HG03521 (cell line): ENCODE measurements around the gene SMIM22.

ENCODE experiments used
- ATAC-seq: cut with Tn5 transposase; IDR thresholded peaks from one replicate; pipeline ENCODE4 v1.9.1; 2021; ENCODE audit warnings: mild to moderate bottlenecking, moderate library complexity; ENCODE audit not compliant: unreplicated experiment

The SMIM22 gene

DNA sequence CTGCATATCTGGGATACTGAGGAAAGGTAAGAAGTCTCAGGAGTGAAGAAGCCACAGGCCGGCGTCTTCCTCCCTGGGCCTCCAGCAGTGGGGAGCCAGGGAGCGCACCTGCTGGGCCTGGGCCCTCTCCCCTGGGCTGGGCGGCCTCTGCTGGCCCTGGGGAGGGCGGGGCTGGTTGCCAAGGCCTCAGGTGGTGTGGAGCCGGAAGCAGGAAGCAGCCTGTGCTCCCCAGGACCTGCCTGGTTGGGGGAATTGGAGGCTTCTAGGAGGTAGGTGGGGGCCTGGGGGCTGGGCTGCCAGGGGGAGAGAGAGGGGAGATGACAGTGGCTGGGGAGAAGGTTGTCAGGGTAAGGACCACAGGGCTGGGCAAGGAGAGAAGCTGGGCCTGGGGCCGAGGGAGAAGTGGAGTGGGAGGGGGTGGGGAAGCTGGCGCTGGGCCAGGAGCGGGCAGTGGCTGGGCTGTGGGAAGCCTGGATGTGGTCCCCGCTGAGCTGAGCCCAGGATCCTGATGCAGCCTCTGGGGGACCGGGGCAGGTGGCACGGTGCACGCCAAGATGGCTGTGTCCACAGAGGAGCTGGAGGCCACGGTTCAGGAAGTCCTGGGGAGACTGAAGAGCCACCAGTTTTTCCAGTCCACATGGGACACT lies at the start of gene SMIM22:
TSS of gene SMIM22 (plus strand) at position 189 of the 647 bp plus-strand sequence. CDS start at position 555, 366 bp downstream.
- no peak for ATAC-seq

DNA sequence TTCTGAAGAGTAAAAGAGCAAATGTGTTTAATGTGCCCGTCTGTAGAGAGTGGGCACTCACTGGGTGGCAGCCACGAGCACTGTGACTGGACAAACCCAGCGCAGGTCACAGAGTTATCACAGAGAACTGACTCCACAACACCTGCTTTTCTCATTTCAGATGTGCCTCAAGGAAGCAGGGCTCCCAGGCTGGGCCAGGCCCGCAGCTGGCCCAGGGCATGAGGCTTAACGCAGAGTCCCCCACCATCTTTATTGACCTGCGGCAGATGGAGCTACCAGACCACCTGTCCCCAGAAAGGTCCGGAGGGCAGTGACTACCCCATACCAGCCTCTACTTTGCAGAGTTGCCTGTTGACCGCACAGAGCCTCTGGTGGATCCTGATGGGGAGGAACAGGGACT lies 49.0 kb upstream of the SMIM22 start:
- no peak for ATAC-seq

DNA sequence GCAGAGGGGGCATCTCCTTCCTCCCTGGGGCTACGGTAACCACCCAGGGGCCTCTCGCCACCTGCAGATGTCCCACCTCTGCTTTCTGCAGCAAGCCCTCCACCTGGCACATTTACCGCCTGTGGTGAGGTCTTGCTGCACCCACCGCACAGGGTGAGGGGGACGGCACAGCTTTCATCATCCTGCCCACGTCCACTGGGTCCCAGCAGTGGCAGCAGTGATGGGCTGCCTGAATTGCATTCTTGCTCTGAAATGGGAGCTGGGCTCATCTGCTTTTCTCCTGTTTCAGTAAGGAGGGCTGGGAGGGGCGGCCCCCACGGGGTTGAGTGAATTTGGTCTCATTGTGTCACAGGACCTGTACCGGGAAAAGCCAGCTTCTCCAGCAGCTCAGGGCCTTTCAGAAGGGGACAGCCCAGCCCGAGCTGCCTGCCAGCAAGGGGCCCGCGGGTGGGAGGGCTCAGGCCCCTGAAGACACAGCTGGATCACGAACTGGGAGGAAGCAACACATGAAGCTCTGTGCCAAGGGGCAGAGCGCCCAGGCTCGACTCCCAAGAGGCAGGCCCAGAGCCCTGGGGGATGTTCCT lies 48.1 kb upstream of the SMIM22 start:
- no peak for ATAC-seq

DNA sequence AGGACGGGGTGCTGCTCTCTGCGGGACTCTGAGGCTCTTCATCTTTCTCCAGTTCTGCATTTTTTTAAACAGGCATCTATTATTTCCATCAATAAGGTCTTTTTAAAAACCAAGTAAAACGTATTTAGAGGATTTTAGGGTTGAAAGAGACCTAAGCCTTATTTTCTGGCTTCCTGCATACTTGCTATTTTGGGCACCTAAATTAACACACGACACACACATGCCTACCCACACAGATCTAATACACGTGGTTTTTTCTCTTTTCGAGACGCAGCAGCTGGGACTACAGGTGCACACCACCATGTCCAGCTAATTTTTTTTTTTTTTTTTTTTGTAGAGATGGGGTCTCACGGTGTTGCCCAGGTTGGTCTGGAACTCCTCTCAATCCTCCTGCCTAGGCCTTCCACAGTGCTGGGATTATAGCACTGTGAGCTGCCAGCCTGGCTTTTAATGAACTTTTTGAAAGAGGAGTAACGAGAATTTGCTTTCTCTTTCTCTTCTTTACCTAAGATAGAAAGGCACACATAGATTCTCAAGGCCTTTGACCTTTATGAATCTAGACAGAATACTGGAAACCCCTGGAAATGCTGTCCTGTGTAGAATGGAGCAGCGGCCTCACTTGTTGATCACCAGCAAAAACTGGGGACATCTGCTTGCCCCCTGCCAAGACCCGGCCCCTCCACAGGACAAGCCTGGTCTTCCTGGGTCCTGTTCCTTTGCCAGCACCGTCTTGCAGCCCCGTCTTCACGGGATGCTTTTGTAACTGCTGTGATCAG lies 47.1 kb upstream of the SMIM22 start:
- ATAC-seq = no peak

DNA sequence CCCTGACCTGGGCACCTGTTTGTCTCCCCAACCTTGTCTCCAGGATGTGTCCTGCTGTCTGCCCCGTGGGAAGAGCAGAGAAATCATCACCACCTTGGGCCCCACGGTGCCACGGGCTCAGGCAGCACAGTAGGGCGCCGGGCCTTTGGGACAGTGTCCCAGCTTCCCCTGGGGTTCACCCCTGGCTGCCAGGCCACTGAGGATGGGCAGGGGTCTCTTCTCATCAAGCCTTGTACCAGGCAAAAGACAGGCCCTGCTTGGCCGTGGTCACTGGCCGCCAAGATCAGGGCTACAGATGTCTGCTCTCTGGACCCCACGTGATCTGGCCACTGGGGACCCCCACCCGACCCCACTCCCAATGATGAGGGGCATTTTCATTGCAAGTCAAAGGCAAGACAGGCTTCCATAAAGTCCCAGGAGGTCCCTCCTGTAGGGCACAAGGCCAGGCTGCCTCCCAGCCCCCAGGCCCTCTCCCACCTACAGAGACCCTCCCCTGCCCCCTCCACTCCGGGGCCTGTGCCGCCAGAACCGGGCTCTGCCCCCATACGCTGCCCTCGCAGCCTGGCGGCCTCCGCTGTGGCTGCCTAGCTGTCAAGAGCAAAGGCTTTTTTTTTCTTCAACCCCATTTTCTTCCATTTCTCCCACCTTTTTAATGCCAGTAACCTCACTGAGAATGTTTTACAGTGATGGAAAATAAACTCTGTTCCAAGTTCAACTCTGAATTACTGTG lies 46.3 kb upstream of the SMIM22 start:
- no peak for ATAC-seq

- ATAC-seq = no peak
Measured at GRCh38 chr16:4749700-4750257, 45.4 kb upstream of the SMIM22 start.

- no peak for ATAC-seq
Measured at GRCh38 chr16:4750896-4751295, 44.3 kb upstream of the SMIM22 start.

GRCh38 chr16:4752351-4753100 lies 42.6 kb upstream of the SMIM22 start:
- no peak for ATAC-seq

DNA sequence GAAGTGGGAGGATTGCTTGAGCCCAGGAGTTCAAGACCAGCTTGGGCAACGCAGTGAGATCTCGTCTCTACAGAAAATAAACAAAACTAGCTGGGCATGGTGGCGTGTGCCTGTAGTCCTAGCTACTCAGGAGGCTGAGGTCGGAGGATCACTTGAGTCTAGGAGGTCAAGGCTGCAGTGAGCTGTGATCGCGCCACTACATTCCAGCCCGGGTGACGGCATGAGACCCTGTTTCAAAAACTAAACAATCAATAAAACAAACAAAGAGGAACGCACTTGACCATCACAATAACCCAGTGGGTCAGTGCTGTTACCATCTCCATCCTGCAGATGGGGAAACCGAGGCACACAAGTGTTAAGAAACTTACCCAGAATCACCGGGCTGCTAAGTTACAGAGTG lies 41.9 kb upstream of the SMIM22 start:
- no peak for ATAC-seq

GRCh38 chr16:4754865-4755264 lies 40.3 kb upstream of the SMIM22 start:
- ATAC-seq = no peak

DNA sequence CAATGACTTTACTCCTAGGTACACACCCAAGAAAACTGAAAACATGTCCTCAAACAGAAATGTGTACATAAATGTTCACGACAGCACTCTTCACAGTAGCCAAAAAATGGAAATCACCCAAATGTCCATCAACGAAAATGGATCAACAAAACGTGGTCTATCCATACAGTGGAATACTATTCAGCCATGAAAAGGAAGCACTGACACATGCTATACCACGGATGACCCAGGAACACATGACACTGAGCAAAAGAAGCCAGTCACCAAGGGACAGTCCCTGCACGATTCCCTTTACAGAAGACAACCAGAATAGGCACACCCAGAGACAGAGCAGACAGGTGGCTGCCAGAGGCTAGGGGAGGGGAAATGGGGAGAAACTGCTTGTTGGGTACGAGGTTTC lies 39.5 kb upstream of the SMIM22 start:
- ATAC-seq = no peak

- no peak for ATAC-seq
Measured at GRCh38 chr16:4760221-4760910, 34.8 kb upstream of the SMIM22 start.

DNA sequence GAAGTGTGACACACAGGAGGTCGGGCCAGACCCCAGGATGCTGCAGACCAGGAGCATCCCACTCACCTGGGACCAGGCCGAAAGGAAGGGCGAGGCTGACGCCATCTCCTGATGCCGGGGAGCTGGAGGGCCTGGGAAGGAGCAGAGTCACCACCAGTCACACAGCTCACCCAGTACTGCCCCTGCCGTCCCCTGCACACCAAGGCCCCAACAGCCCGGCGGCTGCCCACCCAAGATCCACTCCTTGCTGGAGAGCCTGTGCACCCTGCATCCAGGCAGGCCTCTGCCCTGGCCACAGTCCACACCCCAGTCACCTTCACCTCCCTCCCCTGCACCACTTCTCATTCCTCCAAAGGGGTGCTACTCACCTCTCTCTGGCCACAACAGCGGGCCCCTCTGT lies 33.0 kb upstream of the SMIM22 start:
- ATAC-seq = no peak

DNA sequence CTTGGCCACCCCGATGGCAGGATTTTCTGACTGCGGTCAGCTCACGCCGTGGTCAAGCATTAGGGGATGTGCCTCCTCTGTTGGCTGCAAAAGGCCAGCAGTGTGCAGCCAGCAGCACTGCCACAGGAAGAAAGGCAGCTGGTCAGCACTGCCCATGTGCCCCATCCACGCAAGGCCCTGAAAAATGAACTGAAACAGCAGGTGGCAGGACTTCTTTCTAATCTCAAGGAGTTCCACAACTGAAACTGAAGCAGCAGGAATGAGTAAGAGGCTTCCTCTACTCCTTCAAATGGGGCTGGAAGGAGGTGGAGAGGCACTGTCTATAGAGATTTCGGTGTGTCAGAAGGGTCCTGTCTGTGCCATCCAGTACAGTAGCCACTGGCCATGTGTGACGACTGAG lies 31.4 kb upstream of the SMIM22 start:
- no peak for ATAC-seq

GRCh38 chr16:4765511-4766474 lies 29.4 kb upstream of the SMIM22 start:
- no peak for ATAC-seq

GRCh38 chr16:4766875-4767628 lies 28.1 kb upstream of the SMIM22 start, which contains the start of gene ZNF500:
ZNF500 (minus strand) TSS chr16:4767162; CDS start chr16:4765978, 1,184 bp downstream.
- peak; percentile 79 for ATAC-seq

- no peak for ATAC-seq
Measured at GRCh38 chr16:4767872-4768548, 27.2 kb upstream of the SMIM22 start.
